Endothelial cell (in vitro differentiated cells): Measurements from ENCODE around the gene PPL. TPM values are rescaled to one million over a fixed set of nuclear protein-coding genes. Genes with fewer than 3 reads are reported as not detected.
A peak's percentile ranks its signal among the peaks of the same experiment; 100 is the strongest.

Experiments used
- DNase-seq: peaks from one replicate; pipeline ENCODE4 v3.0.0; 2021; ENCODE audit warnings: low spot score
- H3K27ac Mint-ChIP-seq: one replicate; pipeline ENCODE4 v1.8.0; 2021; ENCODE audit warnings: mixed read lengths, inconsistent platforms; ENCODE audit not compliant: unreplicated experiment
- H3K27me3 Mint-ChIP-seq: one replicate; pipeline ENCODE4 v1.8.0; 2021; ENCODE audit warnings: mild to moderate bottlenecking, moderate library complexity, mixed read lengths, inconsistent platforms; ENCODE audit not compliant: unreplicated experiment
- H3K36me3 Mint-ChIP-seq: one replicate; pipeline ENCODE4 v1.8.0; 2021; ENCODE audit warnings: mild to moderate bottlenecking, low read depth, mixed read lengths, inconsistent platforms; ENCODE audit not compliant: unreplicated experiment
- H3K4me1 Mint-ChIP-seq: one replicate; pipeline ENCODE4 v1.8.0; 2021; ENCODE audit warnings: mild to moderate bottlenecking, mixed read lengths, inconsistent platforms; ENCODE audit not compliant: unreplicated experiment
- H3K4me3 Mint-ChIP-seq: one replicate; pipeline ENCODE4 v1.8.0; 2021; ENCODE audit warnings: mild to moderate bottlenecking, mixed read lengths, inconsistent platforms; ENCODE audit not compliant: unreplicated experiment
- H3K9me3 Mint-ChIP-seq: one replicate; pipeline ENCODE4 v1.8.0; 2021; ENCODE audit warnings: mixed read lengths, inconsistent platforms; ENCODE audit not compliant: unreplicated experiment
- CTCF ChIP-seq: fragments of 200-600 bp; sonication (generic); IDR thresholded peaks from one replicate; pipeline ENCODE4 v1.5.0; 2021; ENCODE audit warnings: antibody characterized with exemption; ENCODE audit not compliant: unreplicated experiment
- total RNA-seq: library from RNA; stranded (reverse); fragmentation: NEBNext Ultra II Directional; extraction: Animal tissue kit (Norgen Biotek cat#: 25700); gene quantifications from one replicate; pipeline ENCODE4 v1.2.1, GENCODE V29; 2021; ENCODE audit not compliant: unreplicated experiment

PPL gene
- total RNA-seq, 1 donor from 2014 or later: 1.1 TPM

DNA sequence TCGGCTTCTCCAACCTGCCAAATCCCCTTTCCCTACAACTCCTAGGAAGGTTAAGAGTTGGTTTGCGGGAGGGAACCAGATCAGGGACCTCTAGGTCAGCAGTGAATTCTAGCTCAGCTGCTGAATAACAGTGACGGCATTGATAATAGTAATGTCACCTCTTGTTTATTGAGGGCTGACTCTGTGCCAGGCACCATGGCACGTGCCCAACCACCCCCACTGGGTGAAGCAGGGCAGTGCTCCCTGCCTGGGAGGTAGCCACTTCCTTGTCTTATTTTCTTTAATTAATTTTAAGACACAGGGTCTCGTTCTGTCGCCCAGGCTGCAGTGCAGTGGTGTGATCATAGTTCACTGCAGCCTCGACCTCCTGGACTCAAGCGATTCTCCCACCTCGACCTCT is 5.5 kb upstream of the PPL start:
- H3K4me3 Mint-ChIP-seq: no peak overlapping the region
- no peaks in the 10 kb centered on the region for H3K4me1 Mint-ChIP-seq
- no peaks in the 10 kb centered on the region for H3K36me3 Mint-ChIP-seq
- no peak for DNase-seq
- H3K9me3 Mint-ChIP-seq: no peaks in the 10 kb centered on the region
- H3K27me3 Mint-ChIP-seq: peaks cover 10% of the 10 kb centered on the region
- H3K27ac Mint-ChIP-seq: no peak overlapping the region
- no peak for TF ChIP-seq CTCF

DNA sequence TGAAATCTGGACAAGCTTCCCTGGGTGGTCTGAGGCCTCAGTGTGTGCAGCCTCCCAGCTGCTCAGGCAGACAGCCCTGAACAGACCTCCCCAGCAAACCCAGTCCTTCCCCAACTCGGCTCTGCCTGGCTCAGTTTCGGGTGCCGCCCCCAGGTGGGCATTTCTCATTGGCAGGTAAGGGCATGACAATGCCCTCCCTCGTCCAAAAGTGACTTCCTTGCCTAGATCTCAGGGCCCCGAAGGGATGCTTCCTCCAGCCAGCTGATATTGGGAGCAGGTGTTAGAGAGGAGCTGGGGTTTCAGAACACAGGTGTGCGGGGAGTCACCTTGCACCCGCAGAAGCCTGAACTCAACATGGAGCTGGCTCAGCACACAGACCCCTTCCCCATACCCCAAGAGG is 3.8 kb upstream of the PPL start:
- peaks cover 13% of the 10 kb centered on the region for H3K27me3 Mint-ChIP-seq
- no peak for DNase-seq
- no peak overlapping the region for H3K4me3 Mint-ChIP-seq
- no peak for TF ChIP-seq CTCF
- no peaks in the 10 kb centered on the region for H3K9me3 Mint-ChIP-seq
- H3K27ac Mint-ChIP-seq: no peak overlapping the region
- H3K4me1 Mint-ChIP-seq: no peaks in the 10 kb centered on the region
- no peaks in the 10 kb centered on the region for H3K36me3 Mint-ChIP-seq

GRCh38 chr16:4938683-4939030 is 1.7 kb upstream of the PPL start:
- H3K4me1 Mint-ChIP-seq: no peaks in the 10 kb centered on the region
- TF ChIP-seq CTCF: no peak
- H3K36me3 Mint-ChIP-seq: no peaks in the 10 kb centered on the region
- no peak for DNase-seq
- no peak overlapping the region for H3K4me3 Mint-ChIP-seq
- H3K27me3 Mint-ChIP-seq: peaks cover 13% of the 10 kb centered on the region
- no peaks in the 10 kb centered on the region for H3K9me3 Mint-ChIP-seq
- no peak overlapping the region for H3K27ac Mint-ChIP-seq

DNA sequence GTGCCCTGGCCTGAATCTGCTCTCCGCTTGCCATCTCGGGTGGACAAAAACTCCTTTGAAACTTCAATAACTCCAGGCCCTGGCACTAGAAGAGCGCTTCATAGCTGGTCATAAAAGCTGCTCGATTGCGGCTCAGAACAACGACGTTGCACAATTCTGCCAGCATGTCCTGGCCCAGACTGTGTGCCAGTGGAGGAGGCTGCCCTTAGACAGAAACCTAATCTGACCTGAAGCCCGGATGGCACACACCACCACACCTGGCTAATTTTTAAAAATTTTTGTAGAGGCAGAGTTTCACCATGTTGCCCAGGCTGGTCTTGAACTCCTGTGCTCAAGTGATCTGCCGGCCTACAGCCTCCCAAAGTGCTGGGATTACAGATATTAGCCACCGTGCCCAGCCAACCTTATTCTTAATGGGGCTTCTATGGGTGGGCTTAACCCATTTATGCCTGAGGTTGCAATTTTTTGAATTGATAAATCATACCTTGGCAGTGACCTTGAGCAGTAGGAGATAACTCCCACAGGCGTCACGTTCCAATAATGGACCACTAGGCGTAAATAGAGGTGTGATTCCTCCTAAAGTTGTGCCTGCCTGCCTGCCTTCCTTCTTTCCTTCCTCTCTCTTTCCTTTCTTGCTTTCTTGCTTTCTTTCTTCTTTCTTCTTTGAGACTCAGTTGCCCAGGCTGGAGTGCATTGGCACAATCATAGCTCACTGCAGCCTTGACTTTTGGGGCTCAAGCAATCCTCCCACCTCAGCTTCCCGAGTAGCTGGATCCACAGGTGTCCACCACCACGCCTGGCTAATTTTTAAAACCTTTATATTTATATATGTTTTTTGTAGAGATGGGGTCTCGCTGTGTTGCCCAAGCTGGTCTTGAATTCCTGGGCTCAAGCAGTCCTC is 1.1 kb upstream of the PPL start:
- no peaks in the 10 kb centered on the region for H3K36me3 Mint-ChIP-seq
- no peak for TF ChIP-seq CTCF
- H3K27me3 Mint-ChIP-seq: peaks cover 14% of the 10 kb centered on the region
- no peaks in the 10 kb centered on the region for H3K4me1 Mint-ChIP-seq
- DNase-seq: no peak
- peak overlapping the region; percentile 54 for H3K4me3 Mint-ChIP-seq
- H3K9me3 Mint-ChIP-seq: no peaks in the 10 kb centered on the region
- H3K27ac Mint-ChIP-seq: no peak overlapping the region

- Mint-ChIP-seq H3K4me1 (no peaks in the 10 kb centered on the region), H3K36me3 (no peaks in the 10 kb centered on the region), H3K4me3 (peak overlapping the region; percentile 77), H3K9me3 (no peaks in the 10 kb centered on the region), H3K27ac (no peak overlapping the region), H3K27me3 (peaks cover 14% of the 10 kb centered on the region)
- no peak for TF ChIP-seq CTCF
- no peak for DNase-seq
Measured at GRCh38 chr16:4936181-4936990, 562 bp downstream of the PPL start.
